Vagina (tissue), 2 donors: ENCODE measurements around the gene ZNF480.

Experiments used
- CTCF ChIP-seq, 3 experiments: fragments of 450-650 bp in 2 of 3; fragments of 200-600 bp in 1 of 3; sonication (generic) in 1 of 3; IDR thresholded peaks; one replicate each; pipeline ENCODE4 v1.5.1; 2017 to 2019; ENCODE audit warnings: antibody characterized with exemption in 3 of 3, mild to moderate bottlenecking in 2 of 3, moderate library complexity in 2 of 3
- POLR2A ChIP-seq, 2 donors: fragments of 450-650 bp; IDR thresholded peaks; one replicate each; pipeline ENCODE4 v1.6.1; 2017; ENCODE audit warnings: antibody characterized with exemption in 2 of 2, mild to moderate bottlenecking in 2 of 2, moderate library complexity in 2 of 2

- TF ChIP-seq CTCF (IDR thresholded peaks at IDR 0.05) (no peak), POLR2A (IDR thresholded peaks at IDR 0.05) (no peak)
Observed at GRCh38 chr19:52366414-52366824, 69.5 kb downstream of the ZNF480 start.
